ENCODE results near the gene GRID1.

GRID1 gene

DNA sequence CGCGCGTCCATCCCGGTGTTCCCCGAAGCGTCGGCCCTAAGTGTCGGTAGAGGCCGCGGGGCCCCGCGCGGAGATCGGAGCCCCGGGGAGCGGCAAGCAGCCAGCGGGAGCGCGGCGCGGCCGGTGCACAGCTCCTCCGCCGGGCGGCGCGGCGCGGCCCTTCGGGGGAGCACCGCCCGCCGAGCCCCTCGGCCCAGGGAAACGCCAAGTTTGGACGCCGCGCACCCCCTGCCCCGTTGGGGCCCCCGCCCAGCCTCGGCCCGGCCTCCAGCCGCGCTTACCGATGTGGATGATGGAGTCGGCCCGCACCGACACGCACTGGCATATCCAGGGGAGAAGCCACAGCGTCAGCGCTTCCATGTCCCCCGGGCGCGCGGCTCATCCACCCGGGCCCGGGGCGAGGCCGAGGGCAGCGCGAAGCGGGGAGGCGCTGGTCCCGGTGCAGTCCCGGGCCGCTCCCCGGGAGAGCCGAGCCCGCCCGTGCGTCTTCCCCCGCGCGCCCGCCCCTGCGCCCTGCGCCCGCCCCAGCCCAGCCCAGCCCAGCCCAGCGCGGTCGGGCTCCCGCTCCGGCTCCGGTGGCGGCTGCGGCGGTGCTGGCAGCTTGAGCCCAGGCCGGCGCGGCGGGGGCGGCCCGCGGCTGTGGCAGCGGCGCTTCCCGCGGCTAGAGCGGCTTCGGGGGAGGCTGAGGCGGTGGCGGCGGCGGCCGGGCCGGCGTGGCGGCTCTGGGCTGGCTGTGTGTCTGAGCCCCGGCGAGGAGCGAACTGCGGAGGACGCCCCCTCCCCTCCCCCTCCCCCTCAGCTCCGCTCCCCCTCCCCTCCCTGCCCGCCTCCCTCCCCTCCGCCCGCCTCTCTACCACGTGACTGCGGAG is at the start of gene GRID1:
Gene GRID1 (minus strand): TSS at position 763 of the 869 bp plus-strand sequence.
- no peak for DNase-seq

DNA sequence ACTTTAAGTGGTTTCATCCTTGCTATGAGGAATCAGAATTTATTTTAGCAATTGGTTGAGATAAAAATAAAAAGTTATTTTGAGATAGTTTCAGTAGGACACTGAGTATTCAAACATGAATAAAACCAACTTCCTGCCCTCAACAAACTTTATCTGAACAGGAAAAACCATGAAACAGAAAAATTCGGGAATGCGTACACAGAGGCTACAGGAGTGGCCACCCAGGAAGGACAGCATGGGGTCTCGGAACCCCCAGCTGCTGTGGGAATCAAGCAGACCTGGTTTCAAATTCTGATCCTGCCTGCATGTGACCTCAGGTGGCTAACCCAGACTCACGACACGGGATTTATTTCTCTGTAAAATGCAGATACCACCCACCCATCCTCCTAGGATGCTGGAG is 49.0 kb upstream of the GRID1 start:
- no peak for DNase-seq

DNA sequence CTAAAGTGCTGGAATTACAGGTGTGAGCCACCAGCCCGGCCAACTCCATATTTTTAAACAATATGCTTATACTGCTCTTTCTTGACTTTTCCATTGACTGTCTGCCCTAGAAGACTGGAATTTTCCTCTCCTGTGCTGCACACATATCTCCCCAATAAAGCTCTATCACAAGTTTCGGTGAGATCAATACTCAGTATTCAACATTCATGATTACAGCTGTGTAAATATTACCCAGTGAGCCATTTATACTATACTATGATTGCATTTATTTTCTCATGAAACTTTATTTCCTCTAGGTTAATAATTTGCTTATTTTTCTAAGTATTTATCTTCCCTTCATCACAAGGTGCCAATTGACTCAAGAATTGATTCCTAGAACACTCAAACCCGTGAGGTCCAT is 48.5 kb upstream of the GRID1 start:
- DNase-seq, result no peak

DNA sequence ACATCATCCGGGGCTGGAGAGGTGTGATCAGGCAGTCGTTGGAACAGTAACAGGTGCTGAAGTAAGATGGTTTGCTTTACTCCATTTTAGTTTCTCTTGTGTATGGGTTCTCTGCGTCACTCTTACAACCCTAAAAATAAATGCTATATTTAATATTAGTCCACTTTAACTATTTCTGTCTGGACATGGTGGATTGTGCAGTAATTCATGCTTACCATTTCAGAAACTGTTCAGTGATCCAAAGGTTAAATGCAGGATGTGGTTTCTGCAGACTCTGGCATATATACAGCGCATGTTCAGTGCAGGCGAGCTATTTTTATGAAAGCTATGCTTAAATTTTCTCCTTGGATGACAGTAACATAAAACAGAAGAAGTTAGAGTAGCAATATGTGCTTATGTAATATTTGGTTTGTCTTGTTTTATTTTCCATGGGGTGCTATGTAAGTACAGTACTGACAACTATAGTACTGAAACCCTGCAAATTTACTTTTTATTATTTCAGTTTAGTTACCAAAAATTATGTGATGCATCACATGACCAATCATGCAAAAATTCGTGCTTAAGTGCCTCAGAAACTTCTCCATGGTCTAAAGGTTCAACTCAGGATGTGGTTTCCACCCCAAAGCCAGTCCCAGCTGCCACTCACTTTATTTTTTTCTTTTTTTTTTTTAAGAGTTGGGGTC is 46.6 kb upstream of the GRID1 start:
- peak; percentile 44 for DNase-seq

DNA sequence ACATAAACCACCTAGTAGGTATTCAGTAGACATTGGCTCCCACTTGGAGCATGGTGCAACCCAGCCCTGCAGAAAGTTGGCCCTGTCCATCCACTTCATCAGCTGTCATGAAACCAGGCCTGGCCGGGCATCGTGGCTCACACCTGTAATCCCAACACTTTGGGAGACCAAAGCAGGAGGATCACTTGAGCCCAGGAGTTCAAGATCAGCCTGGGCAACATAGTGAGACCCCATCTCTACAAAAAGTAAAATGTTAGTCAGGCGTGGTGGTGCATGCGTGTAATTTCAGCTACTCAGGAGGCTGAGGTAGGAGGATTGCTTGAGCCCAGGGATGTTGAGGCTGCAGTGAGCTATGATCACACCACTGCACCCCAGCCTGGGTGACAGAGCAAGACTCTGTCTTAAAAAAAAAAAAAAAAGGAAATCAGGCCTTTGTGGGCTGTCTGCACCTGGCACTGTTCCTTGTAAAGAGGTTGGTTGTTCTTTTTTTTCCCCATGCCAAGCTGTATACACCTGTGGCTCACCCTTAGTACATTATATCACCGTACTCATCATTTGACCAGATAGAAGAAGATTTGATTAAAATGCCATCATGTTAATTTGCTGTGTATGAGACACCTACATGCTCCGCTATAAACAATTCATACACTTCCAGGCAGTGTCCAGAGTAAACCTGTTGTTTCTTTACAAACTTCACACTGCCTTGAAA is 45.4 kb upstream of the GRID1 start:
- no peak for DNase-seq

DNA sequence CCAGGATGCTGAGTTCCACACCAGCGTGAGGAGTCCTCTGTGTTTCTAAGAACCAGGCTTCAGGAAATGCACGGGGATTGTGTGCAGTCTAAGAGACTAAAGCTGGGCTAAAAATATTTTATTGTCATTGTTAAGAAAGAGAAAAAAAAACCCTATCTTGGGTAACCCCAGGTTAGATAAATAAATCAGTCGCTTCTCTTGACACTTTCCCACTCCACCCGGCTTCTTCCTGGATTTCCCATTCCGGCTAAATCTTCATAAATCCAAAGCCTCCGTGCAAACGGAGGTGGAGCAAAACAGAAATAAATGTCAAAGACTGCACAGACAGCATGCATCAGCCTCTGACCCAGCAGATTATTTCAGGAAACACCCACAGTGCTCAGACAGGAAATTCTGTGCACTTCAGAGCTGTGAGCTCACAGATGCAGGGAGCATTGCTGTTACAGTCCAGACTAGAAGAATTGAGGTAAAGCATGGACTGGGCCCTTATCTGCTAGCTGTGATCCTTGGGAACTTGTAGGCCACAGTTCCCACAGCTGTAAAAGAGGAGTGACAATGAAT is 44.8 kb upstream of the GRID1 start:
- DNase-seq, result peak; percentile 77

DNA sequence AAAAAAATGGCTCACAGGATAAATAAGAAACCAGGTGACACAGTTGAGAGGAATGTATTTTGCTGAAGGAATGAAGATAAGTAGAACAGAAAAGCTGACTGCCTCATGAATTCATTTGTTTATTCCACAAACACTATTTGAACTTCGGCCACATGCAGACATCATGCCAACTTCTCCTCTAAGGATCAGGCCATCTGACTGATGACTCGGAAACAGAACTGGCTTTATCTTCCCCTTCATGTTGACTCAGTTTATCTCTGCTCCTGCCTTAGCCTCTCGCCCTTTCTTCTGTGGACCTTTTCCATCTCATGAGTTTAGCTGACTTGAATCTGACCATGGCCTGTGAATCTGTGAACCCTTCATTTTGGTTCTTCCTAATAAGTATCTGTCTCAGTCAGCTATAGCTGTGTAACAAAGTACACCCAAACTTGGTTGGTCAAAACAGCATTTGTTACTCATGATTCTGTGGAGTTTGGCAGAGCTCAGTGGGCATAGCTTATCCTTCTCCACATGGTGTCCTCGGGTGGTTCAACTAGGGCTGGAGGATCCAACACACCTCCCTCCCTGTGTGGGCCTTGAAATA is 44.0 kb upstream of the GRID1 start:
- DNase-seq, result peak; percentile 64

DNA sequence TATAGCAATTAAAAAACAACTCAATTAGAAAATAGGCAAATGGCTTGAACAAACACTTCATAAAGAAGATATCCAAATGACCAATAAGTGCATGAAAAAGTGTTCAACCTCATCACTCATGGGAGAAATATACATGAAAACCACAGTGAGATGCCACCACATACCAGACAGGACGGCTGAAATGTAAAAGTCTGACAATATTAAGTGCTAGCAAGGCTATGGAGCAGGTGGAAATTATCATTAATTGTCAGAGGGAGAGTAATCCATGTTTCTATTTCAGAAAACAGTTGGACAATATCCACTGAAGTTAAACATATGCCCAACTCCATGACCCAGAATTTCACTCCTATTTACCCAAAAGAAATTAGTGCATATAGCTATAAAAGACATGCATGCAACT is 42.6 kb upstream of the GRID1 start:
- no peak for DNase-seq

DNA sequence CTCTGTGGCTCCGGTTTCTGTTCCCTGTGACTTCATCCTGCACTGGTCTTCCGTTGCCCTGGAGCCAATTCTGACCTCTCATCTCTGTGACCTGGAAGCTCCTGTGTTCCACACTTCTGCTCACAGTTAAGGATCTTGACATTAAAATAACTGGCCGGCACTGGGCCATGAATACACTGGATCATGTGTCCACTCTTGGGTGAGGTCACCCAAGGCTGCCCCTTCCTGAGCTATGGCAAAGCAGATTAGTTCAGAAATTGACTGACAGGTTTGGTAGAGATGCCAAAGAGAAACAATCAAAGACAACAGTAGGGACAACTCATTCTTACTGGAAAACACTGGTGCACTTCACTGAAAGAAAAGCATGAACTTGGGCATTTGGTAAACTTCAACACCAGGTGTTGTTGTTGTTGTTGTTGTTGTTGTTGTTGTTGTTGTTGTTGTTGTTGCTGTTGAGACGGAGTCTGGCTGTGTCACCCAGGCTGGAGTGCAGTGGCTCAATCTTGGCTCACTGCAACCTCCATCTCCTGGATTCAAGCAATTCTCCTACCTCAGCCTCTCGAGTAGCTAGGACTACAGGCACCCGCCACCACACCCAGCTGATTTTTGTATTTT is 36.7 kb upstream of the GRID1 start:
- DNase-seq, result no peak

DNA sequence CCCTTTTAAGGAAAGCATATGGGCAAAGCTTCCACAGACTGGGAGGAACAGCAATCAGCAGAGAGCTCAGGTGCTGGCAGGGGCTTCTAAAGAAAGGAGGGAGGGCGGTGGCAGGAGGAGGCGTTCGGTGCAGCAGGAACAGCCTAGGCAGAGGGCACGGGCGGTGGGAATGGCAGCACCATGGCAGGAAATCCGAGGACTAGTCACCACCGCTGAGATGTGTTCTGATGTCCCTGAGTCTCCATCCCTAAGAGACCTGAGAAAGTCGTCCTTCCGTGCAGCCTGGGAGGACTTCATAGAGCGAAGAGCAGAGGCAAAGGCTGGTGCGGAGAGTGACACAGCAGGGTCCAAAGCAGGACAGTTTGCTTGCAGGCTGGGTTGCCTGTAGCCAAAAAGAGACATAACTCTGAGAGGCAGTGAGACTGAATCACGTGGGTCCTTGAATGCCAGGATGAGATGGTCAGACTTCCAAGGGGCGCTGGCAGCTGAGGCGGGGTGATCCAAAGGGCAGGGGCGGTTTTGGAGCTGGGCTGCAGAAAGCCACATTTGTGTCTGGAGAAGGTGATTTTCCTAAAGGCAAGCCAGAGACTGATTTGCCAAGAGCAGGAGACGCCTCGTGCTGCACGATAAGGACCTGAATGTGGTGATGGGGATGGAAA is 35.8 kb upstream of the GRID1 start:
- DNase-seq, result peak; percentile 37

DNA sequence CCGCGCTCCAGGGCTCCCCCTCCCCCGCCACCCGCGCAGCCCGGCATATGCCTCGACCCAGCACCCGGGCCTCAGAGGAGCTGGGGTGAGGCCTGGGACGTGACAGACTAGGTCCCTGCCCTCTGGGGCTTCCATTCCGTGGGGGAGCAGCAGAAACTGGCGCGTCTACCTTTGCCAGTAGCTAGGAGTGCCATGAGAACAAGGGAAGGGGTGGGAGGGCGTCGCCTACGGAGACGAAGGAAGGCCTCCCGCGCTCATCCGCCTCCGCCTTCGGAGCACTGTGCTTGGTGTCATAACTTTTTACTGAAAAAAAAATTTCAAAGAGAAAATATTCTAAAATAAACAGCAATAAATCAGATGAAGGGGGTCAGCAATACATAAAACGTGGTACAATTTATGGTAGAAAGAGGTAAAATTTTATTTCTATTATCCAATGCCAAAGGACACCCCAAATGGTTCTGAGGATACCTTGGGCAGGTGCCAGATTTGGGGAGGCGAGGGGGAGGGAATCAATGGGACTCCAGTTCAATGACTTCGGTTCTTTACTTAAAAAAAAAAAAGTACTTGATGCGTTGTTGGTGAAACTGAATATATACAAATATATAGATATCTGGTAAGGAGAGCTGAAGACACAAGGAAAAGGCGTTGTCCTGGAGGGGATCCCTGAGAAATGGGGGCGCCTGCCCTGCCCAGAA is 35.1 kb upstream of the GRID1 start:
- no peak for DNase-seq

DNA sequence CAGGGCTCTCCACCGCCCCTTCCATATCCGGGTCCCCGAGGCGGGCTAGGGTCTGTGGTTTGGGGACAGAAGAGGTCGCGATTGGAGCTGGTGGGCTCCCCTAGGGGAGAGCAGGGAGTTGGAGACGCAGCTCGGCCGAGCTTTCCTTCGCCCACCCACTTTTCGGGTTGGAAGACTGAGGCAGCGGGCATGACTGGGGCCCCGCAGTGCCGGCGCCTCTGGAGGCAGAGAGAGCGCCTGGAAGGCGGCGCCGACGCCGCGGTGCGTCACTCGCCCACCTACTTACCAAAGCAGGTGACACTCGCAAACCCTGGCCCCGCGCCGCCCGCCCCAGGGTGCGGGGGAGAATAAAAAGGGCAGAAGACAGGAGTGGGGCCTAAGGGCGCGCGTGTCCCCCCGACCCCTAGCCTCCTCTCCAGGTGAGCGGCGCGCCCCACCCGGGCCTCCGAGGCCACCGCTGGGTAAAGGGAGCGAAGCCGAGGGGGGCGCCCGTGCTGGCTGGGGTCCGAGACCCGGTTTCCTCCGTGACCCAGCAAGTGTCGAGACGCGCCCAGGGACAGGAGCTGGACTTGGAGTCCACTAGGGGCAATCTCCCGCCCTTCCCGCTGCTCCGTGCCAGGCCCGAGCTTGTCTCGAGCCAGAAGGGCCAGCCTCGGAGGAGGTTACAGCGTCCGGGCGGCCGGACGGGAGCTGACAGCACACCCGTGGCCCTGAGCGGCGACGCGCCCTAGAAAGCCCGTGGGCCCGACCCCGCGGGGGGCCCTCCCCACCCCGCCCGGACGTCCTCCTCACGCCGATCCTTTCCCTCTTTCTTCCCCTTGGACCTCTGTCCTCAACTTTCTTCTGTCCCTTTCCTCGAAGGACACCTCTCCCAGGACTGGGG is 34.4 kb upstream of the GRID1 start:
- peak; percentile 63 for DNase-seq

DNA sequence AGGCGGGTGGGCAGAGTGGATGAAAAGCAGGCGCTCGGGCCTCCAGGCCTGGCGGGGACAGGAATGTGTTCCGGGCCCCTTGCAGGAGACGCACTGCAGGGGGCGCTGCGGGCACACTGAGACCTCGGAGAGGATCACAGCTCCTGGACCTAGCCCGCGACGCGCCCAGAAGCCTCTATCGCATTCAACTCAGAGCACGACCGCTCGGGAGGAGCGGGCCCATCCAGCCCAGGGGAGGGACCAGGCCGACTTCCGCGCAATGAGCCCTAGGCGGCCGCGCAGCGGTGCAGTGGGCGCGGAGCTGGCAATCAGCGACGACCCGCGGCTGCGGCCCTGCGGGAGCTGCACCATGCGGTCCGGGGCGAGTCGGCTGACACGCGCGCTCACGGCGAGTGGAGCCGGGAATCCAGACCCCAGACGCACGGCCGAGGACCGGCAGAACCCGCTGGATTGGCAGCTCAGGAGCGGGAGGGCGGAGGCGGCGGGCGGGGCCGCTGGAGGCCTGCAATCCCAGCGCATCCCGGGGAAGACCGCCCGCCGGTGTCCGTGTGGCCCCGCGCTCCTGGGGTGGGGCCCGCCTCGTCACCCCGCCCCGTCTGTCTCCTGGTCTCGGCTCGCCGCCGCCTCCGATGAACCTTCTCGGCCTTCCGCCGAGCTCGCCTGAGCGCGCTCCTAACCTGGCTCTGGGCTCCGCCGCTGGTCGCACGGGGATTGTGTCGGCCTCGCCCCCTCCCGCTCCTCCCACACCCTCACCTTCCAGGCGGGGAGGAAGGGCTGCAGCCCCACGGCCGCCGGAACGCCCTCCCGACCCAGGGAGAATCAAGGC is 33.5 kb upstream of the GRID1 start:
- peak; percentile 97 for DNase-seq

DNA sequence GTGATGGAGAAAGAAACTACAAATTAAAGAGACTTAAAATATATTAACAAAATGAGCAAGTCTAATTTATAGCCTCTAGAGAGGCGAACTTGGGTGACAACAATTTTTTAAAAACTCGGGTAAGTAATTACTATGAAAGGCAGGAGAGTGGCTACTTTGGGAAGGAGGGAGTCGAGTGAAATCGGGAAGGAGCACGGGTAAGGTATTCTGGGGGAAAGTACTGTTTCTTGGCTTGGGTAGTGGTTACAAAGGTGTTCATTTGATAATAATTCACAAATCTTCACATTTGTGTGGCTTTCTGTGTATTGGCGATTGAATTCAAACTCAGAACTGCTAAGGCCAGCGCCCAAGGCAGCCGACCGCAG is 32.9 kb upstream of the GRID1 start:
- DNase-seq, result no peak

DNA sequence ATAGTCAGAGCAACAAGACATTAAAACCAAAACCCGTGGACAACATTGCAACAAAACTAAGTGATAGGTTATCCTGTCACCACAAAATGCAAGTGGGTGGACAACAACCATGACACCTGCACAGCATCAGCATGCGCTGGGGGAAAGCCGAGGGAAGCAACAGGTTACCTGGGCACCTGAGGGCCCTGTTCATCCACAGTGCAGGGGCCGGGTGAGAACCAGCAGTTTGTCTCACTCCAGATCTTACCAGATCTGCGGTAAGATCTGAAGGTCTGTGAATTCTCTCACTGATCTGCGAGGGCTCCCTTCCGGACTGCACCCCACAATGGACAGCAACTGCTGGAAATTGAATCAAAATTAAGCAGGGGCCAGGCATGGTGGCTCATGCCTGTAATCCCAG is 30.5 kb upstream of the GRID1 start:
- no peak for DNase-seq

DNA sequence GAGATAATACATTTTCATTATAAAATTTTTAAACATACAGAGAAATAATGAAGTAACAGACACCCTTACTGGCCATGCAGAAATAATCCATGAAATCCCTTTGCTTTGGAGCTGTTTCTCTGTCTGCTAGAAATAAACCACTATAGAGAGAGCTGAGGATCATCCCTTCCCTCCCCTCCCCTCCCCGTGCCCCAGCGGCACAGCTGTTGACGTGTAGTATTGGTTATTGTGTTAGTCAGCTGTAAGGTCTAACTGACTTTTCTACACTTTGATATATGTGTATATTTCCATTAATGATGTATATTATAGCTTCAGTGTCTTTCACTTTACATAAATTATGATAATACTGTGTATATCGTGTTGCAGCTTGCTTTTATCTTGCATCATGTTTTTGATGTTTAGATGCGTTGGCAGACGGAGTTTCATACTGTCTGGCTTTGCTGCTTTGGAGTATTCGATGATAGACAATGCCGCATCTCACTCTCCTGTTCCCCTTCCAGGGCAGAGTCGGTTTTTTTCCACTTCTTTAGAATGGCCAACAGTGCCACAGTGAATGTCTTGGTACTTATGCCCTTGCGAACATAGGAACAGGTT is 27.4 kb upstream of the GRID1 start:
- DNase-seq, result no peak

DNA sequence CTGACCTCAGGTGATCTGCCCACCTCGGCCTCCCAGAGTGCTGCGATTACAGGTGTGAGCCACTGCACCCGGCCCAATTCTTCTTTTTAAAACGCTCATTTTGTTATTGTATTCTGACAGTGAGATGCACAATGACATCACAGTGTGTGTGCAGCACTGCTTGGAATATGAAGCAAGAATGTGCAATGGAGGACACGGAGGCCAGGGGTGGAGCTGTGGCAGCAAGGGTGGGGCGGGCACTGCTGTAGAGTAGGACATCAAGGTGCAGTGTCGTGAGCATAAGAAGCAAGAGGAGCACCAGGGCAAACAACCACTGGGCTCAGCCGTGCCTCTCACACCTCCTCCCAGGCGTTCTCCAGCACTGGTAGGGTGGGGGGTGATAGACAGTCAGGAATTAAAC is 26.8 kb upstream of the GRID1 start:
- no peak for DNase-seq

DNA sequence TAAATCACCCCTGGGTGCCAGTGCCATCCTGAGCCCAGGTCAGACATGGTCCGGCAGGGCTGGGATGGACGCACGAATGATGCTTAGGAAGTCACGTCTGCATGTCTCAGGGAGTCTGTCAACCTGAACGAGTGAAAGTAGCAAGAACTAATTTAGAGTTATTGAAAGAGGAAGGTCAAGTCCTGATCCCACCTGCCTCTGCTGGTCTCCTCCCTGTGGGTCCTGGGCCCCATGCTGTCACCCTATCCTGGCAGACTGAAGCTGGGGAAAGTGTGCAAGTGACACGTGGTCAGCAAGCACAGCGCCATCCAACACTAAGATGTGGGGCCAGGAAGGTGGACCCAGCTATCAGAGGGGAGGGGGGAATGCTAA is 26.1 kb upstream of the GRID1 start:
- DNase-seq, result no peak

All from EL (cell line).